ENCODE results near the gene EZH2.

EZH2 gene

DNA sequence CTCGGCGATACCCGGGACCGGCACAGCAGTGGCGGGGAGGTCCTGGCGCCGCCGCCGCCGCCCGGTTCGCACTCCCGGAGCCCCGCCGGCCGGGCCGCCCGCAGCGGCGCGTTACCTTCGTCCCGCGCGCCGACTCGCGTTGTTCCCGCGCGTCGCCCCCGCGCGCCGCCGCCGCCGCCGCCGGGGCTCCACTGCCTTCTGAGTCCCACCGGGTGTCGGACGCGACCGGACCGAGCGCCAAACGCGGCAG is at the start of gene EZH2:
EZH2 (minus strand) TSS at position 243 of the 250 bp plus-strand sequence. CDS start 36,993 bp downstream, outside the sequence.
- no peak for DNase-seq (ENCODE audit: low read depth in 2 of 2, low spot score in 1 of 2)

DNA sequence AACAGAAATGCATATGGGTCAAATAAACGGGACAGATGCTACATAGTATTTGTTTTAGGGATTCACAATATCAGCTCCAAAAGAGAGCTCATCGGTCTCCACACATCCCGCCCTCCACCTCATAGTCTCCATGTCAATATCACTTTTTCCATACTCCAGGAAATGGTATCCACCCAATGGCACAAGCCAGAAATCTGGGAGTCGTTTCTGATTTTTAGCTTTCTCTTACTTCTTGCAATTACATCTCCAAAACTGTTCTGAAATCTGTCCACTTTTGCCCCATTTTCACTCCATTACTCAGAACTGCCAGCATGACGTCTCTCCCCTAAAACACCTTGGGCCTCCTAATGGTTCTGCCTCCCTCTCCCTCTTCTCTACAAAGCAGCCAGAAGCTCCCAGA is 47.4 kb upstream of the EZH2 start:
- no peak for DNase-seq (ENCODE audit: low read depth in 2 of 2, low spot score in 1 of 2)

DNA sequence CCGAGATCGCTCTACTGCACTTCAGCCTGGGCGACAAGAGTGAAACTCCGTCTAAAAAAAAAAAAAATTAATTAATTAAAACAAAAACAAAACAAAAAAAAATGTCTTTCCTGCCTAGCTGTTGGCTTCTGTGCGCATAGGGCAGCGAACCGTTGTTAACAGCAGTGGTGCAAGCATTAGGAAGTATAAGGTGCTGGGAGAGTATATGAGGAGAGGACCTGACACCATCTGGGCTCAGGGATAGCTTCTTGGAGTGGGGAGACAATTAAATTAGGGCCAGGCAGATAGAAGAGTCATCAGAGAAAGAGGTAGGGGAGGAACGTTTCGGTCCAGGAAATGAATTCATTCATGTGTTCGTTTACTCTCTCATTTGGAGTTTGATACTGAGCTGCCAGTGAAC is 46.2 kb upstream of the EZH2 start:
- no peak for DNase-seq (ENCODE audit: low read depth in 2 of 2, low spot score in 1 of 2)

DNA sequence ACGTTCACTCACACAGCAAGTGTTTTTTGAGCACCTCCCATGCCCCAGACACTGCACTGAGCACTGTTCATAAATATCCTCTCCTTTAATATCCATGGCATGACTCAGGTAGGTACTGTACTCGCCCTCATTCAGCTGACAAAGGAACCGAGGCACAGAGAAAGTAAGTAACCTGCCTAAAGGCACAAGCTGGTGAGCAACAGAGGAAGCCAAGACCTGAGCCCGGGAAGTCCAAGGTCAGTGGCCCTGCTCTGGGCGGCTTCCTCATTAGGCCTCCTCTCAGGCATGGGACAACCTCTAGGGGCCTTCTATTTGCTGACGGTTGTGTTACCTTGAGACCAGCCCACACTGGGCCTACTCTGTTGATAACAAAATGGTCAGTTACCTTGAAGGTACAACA is 45.1 kb upstream of the EZH2 start:
- DNase-seq (ENCODE audit: low read depth in 2 of 2, low spot score in 1 of 2), result no peak

DNA sequence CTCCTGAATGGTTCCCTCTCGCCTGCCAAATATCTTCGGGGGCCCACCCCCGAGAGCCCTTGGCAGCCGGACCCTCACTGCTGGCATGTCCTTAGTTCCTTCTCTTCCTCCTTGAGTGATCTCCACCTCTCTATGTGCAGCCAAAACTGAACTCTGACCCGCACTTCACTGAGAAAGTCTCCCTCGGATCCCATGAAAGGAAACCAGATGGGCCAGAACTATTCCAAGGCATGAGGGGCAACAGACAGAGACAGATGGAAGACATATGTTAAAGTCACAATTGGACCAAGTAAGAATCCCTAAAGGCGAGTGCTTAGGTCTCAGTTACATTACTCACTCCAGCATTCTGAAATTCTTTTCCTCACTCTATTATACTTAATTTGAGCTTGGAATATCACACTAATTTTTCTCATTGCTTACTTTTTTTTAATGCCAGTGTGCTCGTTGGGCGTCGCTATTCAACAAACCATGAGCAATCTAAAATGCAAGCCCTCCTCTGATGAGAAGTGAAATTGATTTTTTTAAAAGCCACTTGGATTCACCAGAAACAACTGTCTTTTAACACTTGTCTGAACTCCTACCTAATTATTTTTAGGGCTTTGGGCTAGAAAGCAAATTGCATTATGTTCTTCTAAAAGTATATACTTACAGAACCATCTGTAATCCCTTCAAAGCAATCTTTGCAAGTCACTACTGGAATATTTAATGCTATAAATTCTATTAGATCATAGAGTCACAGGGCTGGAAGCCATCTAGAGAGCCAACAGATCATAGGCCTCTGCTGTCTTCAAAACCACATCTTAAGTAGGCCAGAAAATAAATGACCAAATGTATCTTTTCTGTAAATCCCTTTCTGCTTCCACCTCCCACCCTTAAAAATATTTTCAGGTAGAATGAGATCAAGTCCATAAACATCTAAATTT is 43.3 kb upstream of the EZH2 start:
- no peak for DNase-seq (ENCODE audit: low read depth in 2 of 2, low spot score in 1 of 2)

DNA sequence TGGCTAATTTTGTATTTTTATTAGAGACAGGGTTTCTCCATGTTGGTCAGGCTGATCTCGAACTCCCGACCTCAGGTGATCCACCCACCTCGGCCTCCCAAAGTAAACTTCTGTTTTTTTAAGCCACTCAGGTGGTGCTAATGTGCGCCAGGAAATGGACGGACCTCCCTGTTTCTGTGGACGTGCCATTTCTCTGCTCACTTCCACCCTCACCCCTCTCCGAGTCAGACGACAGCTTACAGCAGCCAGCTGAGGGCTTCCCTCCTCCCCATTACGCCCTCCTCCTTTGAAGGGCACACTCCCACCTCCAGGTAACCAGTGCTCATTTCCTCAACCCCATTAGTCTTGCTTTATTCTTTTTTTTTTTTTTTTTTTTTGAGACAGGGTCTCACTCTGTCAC is 41.7 kb upstream of the EZH2 start:
- no peak for DNase-seq (ENCODE audit: low read depth in 2 of 2, low spot score in 1 of 2)

DNA sequence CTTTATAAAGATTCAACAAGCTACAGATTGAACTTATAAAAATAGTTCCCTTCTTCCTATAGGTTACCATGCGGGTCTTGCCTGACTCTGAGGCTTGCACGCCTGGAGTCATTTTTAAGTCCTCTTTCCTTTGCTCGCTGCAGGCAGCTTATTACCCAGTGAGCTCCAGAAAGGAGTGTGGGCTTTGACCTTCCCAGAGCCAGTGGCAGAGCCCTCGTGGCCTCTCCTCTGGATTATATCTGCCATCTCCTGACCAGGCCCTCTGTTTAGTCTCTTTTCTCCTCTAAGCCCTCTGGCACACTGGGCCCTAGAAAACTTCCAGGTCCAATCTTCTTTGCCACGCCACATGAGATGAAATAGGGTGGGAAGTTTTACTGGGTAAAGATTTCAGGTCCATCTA is 39.9 kb upstream of the EZH2 start:
- DNase-seq (ENCODE audit: low read depth in 2 of 2, low spot score in 1 of 2), result no peak

DNA sequence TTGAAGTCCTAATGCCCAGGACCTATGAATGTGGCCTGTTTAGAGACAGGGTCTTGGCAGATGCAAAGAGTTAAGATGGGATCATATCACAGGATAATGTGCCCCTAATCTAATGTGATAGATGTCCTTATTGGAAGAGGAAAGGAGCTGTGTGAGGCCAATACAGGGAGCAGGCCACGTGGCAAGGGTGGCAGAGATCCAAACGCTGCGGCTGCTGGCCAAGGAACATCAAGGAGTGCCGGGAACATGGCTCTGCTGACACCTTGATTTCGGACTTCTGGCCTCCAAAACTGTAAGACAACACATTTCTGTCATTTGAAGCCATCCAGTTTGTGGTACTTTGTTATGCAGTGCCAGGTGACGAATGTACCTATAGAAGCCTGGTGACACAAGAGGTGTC is 37.7 kb upstream of the EZH2 start:
- no peak for DNase-seq (ENCODE audit: low read depth in 2 of 2, low spot score in 1 of 2)

DNA sequence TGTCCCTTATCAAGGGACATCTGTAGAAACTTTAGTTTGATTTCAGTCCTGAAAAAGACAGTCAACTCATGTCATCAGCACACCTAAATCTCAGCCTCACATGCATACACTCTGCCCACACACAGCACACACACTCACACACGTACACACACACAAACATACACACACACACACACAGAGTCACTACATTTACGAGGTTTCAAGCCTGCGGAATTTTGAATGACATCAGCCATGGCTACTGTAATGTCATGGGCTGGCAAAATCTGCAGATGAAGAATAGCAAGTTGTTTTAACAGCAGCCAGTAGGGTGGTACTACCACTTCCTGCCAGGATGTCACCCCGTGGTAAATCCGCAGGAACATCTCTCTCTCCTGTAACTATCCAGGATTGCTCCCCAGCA is 37.1 kb upstream of the EZH2 start:
- DNase-seq (ENCODE audit: low read depth in 2 of 2, low spot score in 1 of 2), result no peak

DNA sequence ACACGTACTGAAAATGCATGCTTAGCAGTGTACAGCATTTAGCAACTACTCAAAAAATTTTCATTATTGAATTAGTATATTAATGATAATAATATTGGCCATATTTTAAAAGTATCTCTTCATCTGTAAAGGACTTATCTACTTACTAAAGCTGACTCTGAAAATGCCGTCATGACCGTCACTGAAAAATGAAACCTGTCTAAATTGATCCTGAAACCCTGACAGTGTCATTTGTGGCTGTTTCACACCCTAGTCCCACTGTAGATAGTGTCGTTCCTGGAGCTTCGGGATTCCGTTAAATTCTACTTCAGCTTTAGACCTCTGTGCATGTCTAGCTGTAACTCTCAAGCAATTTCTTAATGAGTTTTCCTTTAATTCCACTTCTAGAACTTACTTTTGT is 35.8 kb upstream of the EZH2 start:
- DNase-seq (ENCODE audit: low read depth in 2 of 2, low spot score in 1 of 2), result no peak

DNA sequence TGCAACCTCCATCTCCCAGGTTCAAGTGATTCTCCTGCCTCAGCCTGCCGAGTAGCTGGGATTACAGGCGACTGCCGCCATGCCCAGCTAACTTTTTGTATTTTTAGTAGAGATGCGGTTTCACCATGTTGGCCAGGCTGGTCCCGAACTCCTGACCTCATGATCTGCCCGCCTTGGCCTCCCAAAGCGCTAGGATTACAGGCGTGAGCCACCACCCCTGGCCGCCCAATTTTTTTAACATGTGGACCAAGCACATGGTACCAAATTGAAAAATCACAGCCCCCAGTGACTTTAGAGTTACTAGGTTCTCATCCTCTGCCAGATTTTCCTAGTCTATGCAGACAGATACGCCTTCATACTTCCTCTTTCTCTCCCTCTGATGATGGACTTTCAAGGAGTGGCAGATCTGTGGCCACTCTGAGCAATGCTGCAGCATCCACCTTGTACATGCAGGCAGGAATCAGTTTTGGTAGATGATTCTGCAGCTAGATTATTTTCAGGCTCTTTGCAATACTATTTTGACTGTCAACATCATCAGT is 34.0 kb upstream of the EZH2 start:
- DNase-seq (ENCODE audit: low read depth in 2 of 2, low spot score in 1 of 2), result no peak

DNA sequence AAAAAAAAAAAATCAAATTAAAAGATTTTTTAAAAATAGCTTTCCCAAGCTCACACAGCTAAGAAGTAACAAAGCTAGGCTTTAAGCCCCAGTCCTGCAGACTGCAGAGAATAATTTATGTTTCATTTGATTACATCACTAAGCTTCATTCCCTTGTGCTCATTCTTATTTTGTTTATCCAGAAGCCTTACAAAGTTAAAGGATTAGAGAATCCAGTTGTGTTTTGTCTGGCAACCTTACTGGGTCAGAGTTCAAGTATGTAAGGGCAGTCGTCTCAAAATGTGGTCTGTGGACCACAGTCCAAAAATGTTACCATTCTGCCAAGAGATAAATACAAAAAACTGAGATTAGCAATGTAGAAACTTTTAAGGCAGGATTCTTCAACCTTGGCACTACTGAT is 32.1 kb upstream of the EZH2 start:
- no peak for DNase-seq (ENCODE audit: low read depth in 2 of 2, low spot score in 1 of 2)

DNA sequence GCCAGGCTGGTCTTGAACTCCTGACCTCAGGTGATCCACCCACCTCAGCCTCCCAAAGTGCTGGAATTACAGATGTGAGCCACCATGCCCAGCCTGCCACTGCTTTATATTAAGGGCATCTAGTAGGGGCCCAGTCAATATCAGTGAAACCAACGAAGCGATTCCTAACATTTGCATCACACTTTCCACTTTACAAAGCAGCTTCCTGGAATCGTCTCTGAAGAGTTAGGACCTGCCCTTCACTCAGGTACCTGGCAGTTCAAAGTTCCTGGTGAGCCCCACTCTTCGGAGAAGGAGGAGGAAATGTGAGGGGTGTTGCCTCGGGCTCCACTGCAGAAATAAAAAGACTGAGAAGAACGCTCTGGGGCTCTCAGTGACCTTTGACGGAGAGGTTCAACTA is 31.1 kb upstream of the EZH2 start:
- DNase-seq (ENCODE audit: low read depth in 2 of 2, low spot score in 1 of 2), result no peak

DNA sequence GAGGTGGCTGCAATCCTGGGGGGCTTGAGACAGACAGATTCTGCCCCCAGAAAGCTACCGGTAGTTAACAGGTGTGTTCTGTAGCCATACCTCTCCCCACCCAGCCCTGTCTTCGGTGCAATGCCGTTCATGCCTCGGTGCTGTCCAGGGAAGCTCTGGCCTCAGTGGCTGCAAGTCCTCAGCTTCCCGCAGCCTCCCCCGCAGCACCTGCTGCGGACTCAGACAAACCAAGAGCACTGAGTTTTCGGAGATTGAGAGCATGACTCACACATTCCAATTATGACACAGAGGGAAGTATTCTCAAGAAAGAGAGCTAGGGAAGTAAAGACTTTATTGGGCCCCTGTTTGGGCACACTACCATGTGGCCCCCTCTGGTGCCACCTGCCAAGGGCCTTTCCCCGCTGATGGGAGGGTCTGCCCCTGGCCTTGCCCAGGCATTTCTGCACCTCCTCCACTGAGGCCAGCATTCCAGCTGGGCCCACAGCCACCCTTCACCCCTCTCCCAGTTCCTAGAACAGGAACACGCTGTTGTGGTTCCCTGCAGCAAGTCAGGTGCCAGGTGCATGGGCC is 30.2 kb upstream of the EZH2 start:
- peak in 1 of 2 donors; percentile 15 for DNase-seq (ENCODE audit: low read depth in 2 of 2, low spot score in 1 of 2)

DNA sequence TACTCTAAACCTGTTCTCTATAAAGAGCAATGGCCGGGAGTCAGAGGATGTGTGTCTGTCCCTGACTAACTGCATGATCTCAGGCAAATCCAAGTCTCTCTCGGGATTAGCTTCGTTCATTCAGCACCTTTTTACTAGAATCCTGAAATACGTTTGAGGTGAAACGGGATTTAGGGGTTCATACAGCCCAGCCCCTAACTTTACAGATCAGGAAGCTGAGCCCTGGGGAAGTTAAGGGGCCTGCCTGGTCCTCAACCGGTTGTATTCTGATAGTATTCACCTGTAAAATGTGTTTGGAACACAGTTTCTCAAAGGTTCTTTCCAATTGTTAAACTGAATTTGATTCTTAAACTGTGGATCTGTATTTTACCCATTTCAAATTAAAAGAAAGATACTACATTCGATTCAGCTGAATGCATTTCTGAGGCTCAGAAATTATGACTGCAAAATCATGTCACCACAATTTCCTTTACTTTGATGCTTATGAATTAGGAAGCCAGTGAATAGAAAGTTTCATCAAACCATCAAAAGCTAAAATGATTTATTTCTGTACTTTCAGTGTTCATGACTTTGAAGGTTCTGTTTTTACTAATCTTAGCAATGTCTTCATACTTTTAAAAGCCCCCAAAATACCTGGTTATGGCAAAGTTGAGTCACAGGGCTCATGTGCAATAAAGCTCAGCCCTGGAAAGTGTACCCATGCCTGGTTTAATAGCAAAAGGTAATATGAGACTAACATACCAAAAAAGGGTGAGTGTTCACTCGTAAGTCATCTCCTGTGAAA is 28.9 kb upstream of the EZH2 start:
- DNase-seq (ENCODE audit: low read depth in 2 of 2, low spot score in 1 of 2), result peak; percentile 20 to 25

DNA sequence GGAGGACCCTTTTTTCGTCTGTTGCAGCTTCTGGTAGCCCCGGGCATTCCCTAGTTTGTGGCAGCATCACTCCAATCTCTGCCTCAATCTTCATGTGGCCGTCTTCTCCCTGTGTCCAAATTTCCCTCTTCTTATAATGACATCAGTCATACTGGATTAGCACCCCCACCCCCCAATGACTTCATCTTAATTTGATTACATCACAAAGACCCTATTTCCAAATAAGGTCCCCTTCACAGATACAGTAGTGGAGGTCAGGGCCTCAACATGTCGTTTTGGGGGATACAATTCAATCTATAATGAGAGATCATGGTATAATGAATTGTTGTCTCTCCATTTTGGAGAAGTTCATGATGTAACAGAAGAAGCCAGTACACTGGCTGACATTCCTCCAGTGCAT is 28.1 kb upstream of the EZH2 start:
- DNase-seq (ENCODE audit: low read depth in 2 of 2, low spot score in 1 of 2), result no peak

DNA sequence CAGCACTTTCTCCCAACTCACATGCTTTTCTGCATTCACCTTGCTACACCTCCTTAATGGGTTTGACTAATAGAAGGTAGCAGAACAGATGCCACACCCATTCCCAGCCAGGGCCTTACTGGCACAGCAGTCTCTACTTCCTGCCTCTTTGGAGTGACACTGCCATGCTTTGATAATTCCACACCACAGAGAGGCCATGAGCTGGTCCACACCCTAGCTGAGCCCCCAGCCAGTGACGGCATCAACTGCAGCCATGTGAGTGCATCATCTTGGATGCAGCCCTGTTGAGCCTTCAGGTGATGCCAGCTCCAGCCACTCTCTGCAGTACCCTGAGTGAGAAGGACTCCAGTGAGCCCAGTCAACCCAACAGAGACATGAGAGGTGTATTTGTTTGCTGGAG is 27.5 kb upstream of the EZH2 start:
- no peak for DNase-seq (ENCODE audit: low read depth in 2 of 2, low spot score in 1 of 2)

DNA sequence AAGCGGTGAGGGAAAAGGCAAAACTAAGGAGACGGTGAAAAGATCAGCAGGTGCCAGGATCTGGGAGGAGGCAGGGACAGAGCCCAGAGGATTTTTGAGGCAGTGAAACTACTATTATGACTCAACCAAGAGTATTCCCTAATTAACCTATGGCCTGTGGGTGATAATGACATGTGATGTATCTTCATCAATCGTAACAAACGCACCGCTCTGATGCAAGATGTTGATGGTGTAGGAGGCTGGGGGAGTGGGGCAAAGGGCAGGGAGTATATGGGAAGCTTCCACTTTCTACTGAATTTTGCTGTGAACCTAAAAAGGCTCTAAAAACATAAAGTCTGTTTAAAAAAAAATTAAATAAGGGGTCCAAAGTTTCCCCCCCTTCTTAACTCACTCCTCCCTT is 25.5 kb upstream of the EZH2 start:
- DNase-seq (ENCODE audit: low read depth in 2 of 2, low spot score in 1 of 2), result no peak

DNA sequence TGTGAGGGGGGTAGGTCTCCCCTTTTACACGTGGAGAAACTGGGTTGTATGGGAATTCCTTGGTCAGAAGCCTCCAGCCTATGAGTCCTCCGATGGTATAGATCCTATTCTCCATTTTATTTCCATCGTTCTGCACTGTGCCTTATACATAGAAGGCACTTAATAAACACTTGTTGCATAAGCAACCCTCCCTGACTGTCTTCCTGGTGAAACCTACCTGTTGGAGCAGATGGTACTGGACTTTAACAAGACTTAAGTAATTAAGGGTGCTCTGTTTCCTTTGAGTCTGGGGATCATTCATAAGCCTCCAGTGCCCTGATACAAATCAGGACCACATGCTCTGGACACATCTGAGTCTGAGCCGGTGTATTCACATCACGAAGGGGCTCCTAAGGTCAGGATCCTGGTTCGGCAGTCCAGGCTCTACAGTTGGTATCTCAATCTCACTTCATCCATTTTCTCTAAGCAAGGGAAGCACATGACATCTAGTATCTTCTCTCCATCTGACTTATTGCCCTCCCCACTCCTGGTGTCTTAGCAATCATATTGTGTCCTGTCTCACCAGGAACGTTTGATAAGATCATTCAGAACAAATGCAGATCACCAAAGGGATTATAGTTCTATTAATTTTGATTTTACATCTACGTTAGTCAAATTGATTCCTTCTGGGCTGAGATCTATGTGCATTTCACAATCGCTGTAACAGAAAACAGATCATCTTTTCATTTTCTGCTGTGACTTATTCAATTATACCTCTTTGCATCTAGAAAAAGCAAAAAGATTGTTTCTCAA is 22.8 kb upstream of the EZH2 start:
- no peak for DNase-seq (ENCODE audit: low read depth in 2 of 2, low spot score in 1 of 2)

DNA sequence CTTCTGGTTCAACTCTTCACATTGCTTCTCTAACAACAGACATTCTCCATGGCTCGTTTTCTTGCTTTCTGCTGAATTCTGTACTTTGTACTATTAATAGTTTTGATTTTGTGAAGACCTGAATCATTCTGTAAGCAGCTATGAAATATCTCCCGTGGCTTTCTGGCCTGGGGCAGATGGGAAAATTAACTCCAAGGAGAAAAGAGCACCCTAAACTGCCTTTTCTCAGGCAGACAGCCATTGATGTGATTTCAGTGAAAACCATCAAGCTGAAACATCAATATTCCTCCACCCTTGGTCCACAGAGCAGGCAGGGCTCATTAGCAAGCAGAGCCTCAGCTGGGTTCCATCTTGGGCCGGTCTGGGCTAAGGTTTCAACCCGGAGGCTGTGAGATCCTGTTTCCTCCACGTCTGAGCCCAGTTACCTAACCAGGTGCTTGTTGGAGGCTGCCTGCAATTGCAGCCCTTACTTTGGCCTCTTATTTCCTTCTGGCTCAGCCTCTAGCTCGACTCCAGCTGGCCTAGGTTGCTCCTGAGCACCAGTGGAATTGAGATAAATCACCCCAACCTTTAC is 21.1 kb upstream of the EZH2 start:
- no peak for DNase-seq (ENCODE audit: low read depth in 2 of 2, low spot score in 1 of 2)

DNA sequence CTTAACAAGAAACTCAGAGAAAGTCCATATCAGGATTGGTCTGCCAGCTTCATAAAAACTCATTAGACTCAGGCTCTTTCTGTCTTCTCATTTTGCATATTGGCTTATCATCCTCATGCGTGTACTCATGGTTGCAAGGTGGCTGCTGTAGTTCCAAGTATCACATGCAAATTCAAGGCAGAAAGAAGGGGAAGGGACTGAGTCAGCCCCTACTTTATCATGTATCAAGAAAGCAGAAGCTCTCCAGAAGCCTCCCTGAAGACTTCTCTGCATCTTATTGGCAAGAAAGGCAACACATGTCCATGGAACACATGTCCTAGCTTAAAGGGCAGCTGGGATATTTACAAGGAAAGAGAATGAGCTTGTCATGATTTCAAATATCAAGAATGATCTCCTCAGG is 19.4 kb upstream of the EZH2 start:
- DNase-seq (ENCODE audit: low read depth in 2 of 2, low spot score in 1 of 2), result no peak

Data from stimulated activated CD8-positive, alpha-beta memory T cell treated with anti-CD3 and anti-CD28 coated beads, Interleukin-4, amount 100 ng/mL, for 4 hours (primary cell).